SK-N-SH treated with all-trans-retinoic acid at 6 μM for 48 hours (cell line): Measurements from ENCODE around the gene SCN7A.
"Not testable (repeated sequence)": the region's sequence is repeated elsewhere in the genome, so short reads cannot be mapped to it uniquely, and the experiment has no call there.

Experiments used
- ATAC-seq: fragments of 200-7000 bp; cut with Tn5 transposase; 3 replicates; pipeline ENCODE4 v1.9.1; 2020; ENCODE audit warnings: mild to moderate bottlenecking, moderate library complexity
- ARNTL ChIP-seq: fragments of 450-650 bp; formaldehyde crosslinking; IDR thresholded peaks from 2 replicates; pipeline ENCODE4 v1.5.0; 2020; ENCODE audit warnings: low read depth, mild to moderate bottlenecking, moderate library complexity, borderline replicate concordance
- BACH2 ChIP-seq: fragments of 250-450 bp; sonication (Bioruptor Pico); IDR thresholded peaks from 2 replicates; pipeline ENCODE4 v1.9.0; 2021; ENCODE audit warnings: mild to moderate bottlenecking, borderline replicate concordance
- CSDC2 ChIP-seq: fragments of 250-450 bp; sonication (Bioruptor Pico); IDR thresholded peaks from 2 replicates; pipeline ENCODE4 v1.5.0; 2020; ENCODE audit warnings: mild to moderate bottlenecking, moderate library complexity
- ESRRG ChIP-seq: fragments of 250-450 bp; sonication (Bioruptor Pico); IDR thresholded peaks from 2 replicates; pipeline ENCODE4 v1.6.1; 2021; ENCODE audit warnings: mild to moderate bottlenecking
- GLIS3 ChIP-seq: fragments of 250-450 bp; sonication (Bioruptor Pico); IDR thresholded peaks from 2 replicates; pipeline ENCODE4 v1.5.0; 2020; ENCODE audit warnings: mild to moderate bottlenecking, moderate library complexity
- ISL1 ChIP-seq: fragments of 250-450 bp; sonication (Bioruptor Pico); IDR thresholded peaks from 2 replicates; pipeline ENCODE4 v2.1.2; 2022; ENCODE audit warnings: mild to moderate bottlenecking, moderate library complexity
- OSR1 ChIP-seq: fragments of 250-450 bp; sonication (Bioruptor Pico); IDR thresholded peaks from 2 replicates; pipeline ENCODE4 v1.8.0; 2022; ENCODE audit warnings: moderate library complexity, mild to moderate bottlenecking, inconsistent platforms
- PPARA ChIP-seq: fragments of 250-450 bp; sonication (Bioruptor Pico); IDR thresholded peaks from 2 replicates; pipeline ENCODE4 v1.5.0; 2020; ENCODE audit warnings: mild to moderate bottlenecking, borderline replicate concordance
- RARB ChIP-seq: fragments of 250-450 bp; sonication (Bioruptor Pico); IDR thresholded peaks from 2 replicates; pipeline ENCODE4 v1.8.0; 2021; ENCODE audit warnings: mild to moderate bottlenecking, moderate library complexity
- TCF4 ChIP-seq: fragments of 250-450 bp; sonication (Bioruptor Pico); IDR thresholded peaks from 2 replicates; pipeline ENCODE4 v1.8.0; 2021; ENCODE audit warnings: mild to moderate bottlenecking, moderate library complexity, borderline replicate concordance
- TOX ChIP-seq: fragments of 250-450 bp; sonication (Bioruptor Pico); IDR thresholded peaks from 2 replicates; pipeline ENCODE4 v1.8.0; 2021; ENCODE audit warnings: mild to moderate bottlenecking, moderate library complexity, borderline replicate concordance
- ZC3H10 ChIP-seq: fragments of 250-450 bp; sonication (Bioruptor Pico); IDR thresholded peaks from 2 replicates; pipeline ENCODE4 v1.5.1; 2021; ENCODE audit warnings: mild to moderate bottlenecking, moderate library complexity
- ZFP3 ChIP-seq: fragments of 250-450 bp; sonication (Bioruptor Pico); IDR thresholded peaks from 2 replicates; pipeline ENCODE4 v1.5.0; 2020; ENCODE audit warnings: mild to moderate bottlenecking, moderate library complexity
- ZFP30 ChIP-seq: fragments of 450-650 bp; formaldehyde crosslinking; IDR thresholded peaks from 2 replicates; pipeline ENCODE4 v1.5.0; 2022; ENCODE audit warnings: mild to moderate bottlenecking, moderate library complexity
- ZNF70 ChIP-seq: fragments of 450-650 bp; formaldehyde crosslinking; IDR thresholded peaks from 2 replicates; pipeline ENCODE4 v1.5.0; 2020; ENCODE audit warnings: mild to moderate bottlenecking, moderate library complexity
- ZNF8 ChIP-seq: fragments of 450-650 bp; formaldehyde crosslinking; IDR thresholded peaks from 2 replicates; pipeline ENCODE4 v1.5.0; 2020; ENCODE audit warnings: mild to moderate bottlenecking, moderate library complexity
- TF ChIP-seq, protein P1 (sequence below): fragments of 250-450 bp; sonication (Bioruptor Pico); IDR thresholded peaks from 2 replicates; pipeline ENCODE4 v1.8.0; 2020; ENCODE audit warnings: mild to moderate bottlenecking, moderate library complexity, borderline replicate concordance
- TF ChIP-seq, protein P2 (sequence below): fragments of 250-450 bp; sonication (Bioruptor Pico); IDR thresholded peaks from 2 replicates; pipeline ENCODE4 v1.5.0; 2020; ENCODE audit warnings: mild to moderate bottlenecking, moderate library complexity
- TF ChIP-seq, protein P3 (sequence below): fragments of 250-450 bp; sonication (Bioruptor Pico); IDR thresholded peaks from 2 replicates; pipeline ENCODE4 v1.5.1; 2021; ENCODE audit warnings: mild to moderate bottlenecking, moderate library complexity

SCN7A gene

DNA sequence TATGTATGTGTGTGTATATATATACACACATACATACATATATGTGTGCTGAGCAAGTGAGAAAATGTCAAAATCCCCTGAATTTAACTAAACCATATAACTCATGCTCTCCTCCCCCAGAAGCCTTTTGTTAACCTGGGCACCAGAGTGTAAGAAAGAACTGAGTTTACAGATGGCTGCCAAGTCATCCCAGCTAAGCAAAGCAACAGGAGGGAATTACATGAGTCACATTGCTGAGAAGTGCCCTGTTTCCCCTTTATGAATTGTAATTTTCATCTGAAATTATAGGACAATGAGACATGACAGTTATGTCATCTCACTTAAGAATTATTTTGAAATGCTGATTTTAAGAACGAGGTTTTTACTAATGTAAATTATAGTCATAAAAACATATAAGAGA lies 29.9 kb downstream of the SCN7A start:
- no peak for TF ChIP-seq ISL1 (CRISPR knock-in tag)
- no peak for TF ChIP-seq ZFP3
- no peak for TF ChIP-seq ARNTL (CRISPR knock-in tag)
- no peak for TF ChIP-seq ZNF8
- TF ChIP-seq, protein P1, sequence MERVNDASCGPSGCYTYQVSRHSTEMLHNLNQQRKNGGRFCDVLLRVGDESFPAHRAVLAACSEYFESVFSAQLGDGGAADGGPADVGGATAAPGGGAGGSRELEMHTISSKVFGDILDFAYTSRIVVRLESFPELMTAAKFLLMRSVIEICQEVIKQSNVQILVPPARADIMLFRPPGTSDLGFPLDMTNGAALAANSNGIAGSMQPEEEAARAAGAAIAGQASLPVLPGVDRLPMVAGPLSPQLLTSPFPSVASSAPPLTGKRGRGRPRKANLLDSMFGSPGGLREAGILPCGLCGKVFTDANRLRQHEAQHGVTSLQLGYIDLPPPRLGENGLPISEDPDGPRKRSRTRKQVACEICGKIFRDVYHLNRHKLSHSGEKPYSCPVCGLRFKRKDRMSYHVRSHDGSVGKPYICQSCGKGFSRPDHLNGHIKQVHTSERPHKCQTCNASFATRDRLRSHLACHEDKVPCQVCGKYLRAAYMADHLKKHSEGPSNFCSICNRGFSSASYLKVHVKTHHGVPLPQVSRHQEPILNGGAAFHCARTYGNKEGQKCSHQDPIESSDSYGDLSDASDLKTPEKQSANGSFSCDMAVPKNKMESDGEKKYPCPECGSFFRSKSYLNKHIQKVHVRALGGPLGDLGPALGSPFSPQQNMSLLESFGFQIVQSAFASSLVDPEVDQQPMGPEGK: no peak
- TF ChIP-seq ZC3H10 (CRISPR knock-in tag): no peak
- no peak for TF ChIP-seq OSR1 (CRISPR knock-in tag)
- no peak for TF ChIP-seq ZFP30 (CRISPR knock-in tag)
- no peak for TF ChIP-seq ZNF70 (CRISPR knock-in tag)
- TF ChIP-seq PPARA (CRISPR knock-in tag): no peak
- TF ChIP-seq, protein P2, sequence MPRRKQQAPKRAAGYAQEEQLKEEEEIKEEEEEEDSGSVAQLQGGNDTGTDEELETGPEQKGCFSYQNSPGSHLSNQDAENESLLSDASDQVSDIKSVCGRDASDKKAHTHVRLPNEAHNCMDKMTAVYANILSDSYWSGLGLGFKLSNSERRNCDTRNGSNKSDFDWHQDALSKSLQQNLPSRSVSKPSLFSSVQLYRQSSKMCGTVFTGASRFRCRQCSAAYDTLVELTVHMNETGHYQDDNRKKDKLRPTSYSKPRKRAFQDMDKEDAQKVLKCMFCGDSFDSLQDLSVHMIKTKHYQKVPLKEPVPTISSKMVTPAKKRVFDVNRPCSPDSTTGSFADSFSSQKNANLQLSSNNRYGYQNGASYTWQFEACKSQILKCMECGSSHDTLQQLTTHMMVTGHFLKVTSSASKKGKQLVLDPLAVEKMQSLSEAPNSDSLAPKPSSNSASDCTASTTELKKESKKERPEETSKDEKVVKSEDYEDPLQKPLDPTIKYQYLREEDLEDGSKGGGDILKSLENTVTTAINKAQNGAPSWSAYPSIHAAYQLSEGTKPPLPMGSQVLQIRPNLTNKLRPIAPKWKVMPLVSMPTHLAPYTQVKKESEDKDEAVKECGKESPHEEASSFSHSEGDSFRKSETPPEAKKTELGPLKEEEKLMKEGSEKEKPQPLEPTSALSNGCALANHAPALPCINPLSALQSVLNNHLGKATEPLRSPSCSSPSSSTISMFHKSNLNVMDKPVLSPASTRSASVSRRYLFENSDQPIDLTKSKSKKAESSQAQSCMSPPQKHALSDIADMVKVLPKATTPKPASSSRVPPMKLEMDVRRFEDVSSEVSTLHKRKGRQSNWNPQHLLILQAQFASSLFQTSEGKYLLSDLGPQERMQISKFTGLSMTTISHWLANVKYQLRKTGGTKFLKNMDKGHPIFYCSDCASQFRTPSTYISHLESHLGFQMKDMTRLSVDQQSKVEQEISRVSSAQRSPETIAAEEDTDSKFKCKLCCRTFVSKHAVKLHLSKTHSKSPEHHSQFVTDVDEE: no peak
- TF ChIP-seq TCF4 (CRISPR knock-in tag): no peak
- no peak for ATAC-seq

DNA sequence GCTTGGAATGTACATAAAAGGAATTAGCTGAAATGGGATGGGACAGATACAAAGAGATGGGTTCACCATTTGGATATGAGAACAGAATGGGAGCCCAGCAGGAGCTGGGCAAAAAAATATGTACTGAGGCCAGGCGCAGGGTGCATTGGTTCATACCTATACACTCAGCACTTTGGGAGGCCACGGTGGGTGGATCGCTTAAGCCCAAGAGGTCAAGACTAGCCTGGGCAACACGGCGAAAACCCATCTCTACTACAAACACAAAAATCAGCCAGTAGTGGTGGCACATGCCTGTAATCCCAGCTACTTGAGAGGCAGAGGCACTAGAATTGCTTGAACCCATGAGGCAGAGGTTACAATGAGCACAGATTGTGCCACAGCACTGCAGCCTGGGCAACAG lies 30.4 kb downstream of the SCN7A start:
- ATAC-seq: no peak

DNA sequence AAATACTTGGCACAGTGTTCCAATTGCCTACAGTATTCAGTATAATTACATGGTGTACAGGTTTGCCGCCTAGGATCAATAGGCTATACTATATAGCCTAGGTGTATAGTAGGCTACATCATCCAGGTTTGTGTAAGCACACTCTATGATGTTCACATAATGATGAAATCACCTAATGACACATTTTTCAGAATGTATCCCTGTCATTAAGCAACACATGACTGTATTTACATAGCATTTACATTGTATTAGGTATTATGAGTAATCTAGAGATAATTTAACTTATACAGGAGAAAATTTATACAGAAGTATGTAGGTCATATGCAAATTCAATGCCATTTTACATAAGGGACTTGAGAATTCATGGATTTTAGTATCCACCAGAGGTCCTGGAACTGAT lies 35.4 kb downstream of the SCN7A start:
- no peak for TF ChIP-seq ZFP30 (CRISPR knock-in tag)
- no peak for TF ChIP-seq ISL1 (CRISPR knock-in tag)
- TF ChIP-seq, protein P3, sequence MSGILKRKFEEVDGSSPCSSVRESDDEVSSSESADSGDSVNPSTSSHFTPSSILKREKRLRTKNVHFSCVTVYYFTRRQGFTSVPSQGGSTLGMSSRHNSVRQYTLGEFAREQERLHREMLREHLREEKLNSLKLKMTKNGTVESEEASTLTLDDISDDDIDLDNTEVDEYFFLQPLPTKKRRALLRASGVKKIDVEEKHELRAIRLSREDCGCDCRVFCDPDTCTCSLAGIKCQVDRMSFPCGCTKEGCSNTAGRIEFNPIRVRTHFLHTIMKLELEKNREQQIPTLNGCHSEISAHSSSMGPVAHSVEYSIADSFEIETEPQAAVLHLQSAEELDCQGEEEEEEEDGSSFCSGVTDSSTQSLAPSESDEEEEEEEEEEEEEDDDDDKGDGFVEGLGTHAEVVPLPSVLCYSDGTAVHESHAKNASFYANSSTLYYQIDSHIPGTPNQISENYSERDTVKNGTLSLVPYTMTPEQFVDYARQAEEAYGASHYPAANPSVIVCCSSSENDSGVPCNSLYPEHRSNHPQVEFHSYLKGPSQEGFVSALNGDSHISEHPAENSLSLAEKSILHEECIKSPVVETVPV (CRISPR knock-in tag): no peak
- no peak for TF ChIP-seq CSDC2 (CRISPR knock-in tag)
- TF ChIP-seq, all 23 proteins: peak for 0
- ATAC-seq: no peak

More for the DNA sequence above, 30.4 kb downstream of the SCN7A start:
- TF ChIP-seq, protein P3 (CRISPR knock-in tag): no peak
- TF ChIP-seq GLIS3 (CRISPR knock-in tag) (no peak), RARB (no peak), TOX (CRISPR knock-in tag) (no peak), ESRRG (CRISPR knock-in tag) (no peak), TCF4 (CRISPR knock-in tag) (no peak), ZC3H10 (CRISPR knock-in tag) (no peak), BACH2 (no peak)
- TF ChIP-seq, protein P1: no peak
- TF ChIP-seq, protein P2: no peak

DNA sequence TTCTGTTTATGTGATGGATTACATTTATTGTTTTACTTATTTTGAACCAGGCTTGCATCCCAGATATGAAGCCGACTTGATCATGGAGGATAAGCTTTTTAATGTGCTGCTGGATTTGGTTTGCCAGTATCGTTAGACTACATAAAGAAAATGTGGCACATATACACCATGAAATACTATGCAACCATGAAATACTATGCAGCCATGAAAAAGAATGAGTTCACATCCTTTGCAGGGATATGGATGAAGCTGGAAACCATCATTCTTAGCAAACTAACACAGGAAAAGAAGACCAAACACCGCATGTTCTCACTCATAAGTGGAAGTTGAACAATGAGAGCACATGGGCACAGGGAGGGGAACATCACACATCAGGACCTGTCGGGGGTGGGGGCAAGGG lies 38.2 kb downstream of the SCN7A start:
- ATAC-seq: not testable (repeated sequence)
